Measurements from ENCODE around the gene DGCR8.

DNA sequence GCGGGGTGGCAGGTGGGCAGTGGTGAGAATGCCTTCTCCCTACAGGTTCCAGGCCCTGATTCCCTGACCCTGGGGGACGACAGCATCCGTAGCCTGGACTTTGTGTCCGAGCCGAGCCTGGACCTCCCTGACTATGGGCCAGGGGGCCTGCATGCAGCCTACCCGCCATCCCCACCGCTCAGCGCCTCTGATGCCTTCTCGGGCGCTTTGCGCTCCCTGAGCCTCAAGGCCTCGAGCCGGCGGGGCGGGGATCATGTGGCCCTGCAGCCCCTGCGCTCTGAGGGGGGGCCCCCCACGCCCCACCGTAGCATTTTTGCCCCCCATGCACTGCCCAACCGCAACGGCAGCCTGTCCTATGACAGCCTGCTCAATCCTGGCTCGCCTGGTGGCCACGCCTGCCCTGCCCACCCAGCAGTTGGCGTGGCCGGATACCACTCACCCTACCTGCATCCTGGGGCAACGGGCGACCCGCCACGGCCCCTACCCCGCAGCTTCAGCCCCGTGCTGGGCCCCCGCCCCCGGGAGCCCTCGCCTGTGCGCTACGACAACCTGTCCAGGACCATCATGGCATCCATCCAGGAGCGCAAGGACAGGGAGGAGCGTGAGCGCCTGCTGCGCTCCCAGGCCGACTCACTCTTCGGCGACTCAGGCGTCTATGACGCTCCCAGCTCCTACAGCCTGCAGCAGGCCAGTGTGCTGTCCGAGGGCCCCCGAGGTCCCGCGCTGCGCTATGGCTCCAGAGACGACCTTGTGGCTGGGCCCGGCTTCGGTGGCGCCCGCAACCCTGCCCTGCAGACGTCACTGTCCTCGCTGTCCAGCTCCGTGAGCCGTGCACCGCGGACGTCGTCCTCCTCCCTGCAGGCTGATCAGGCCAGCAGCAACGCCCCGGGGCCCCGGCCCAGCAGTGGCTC is 62.9 kb downstream of the DGCR8 start:
- TF ChIP-seq, protein P1, sequence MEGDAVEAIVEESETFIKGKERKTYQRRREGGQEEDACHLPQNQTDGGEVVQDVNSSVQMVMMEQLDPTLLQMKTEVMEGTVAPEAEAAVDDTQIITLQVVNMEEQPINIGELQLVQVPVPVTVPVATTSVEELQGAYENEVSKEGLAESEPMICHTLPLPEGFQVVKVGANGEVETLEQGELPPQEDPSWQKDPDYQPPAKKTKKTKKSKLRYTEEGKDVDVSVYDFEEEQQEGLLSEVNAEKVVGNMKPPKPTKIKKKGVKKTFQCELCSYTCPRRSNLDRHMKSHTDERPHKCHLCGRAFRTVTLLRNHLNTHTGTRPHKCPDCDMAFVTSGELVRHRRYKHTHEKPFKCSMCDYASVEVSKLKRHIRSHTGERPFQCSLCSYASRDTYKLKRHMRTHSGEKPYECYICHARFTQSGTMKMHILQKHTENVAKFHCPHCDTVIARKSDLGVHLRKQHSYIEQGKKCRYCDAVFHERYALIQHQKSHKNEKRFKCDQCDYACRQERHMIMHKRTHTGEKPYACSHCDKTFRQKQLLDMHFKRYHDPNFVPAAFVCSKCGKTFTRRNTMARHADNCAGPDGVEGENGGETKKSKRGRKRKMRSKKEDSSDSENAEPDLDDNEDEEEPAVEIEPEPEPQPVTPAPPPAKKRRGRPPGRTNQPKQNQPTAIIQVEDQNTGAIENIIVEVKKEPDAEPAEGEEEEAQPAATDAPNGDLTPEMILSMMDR (IDR thresholded peaks at IDR 0.05), result no peak
- no peak for TF ChIP-seq EP300 (IDR thresholded peaks at IDR 0.05)
- no peak for TF ChIP-seq POLR2A (IDR thresholded peaks at IDR 0.05)
- TF ChIP-seq POLR2AphosphoS5 (IDR thresholded peaks at IDR 0.05), result no peak
